Ishikawa (cell line): Measurements from ENCODE around the gene LCE1E.

Source experiments
- EP300 ChIP-seq: IDR thresholded peaks from 2 replicates; pipeline ENCODE4 v1.6.1; 2012; ENCODE audit warnings: borderline replicate concordance
- MAX ChIP-seq: IDR thresholded peaks from 2 replicates; pipeline ENCODE4 v1.6.1; 2012
- REST ChIP-seq: IDR thresholded peaks from 2 replicates; pipeline ENCODE4 v1.6.1; 2012; ENCODE audit warnings: low read depth, mild to moderate bottlenecking
- USF1 ChIP-seq: IDR thresholded peaks from 2 replicates; pipeline ENCODE4 v1.6.1; 2012

- no peak for TF ChIP-seq REST
- TF ChIP-seq USF1: no peak
- no peak for TF ChIP-seq MAX
- TF ChIP-seq EP300: no peak
Observed at GRCh38 chr1:152741656-152742055, 44.4 kb upstream of the LCE1E start.
